Measurements from ENCODE around the gene HNRNPUL2. TPM values are rescaled to one million over a fixed set of nuclear protein-coding genes. Genes with fewer than 3 reads are reported as not detected.
A peak's percentile ranks its signal among the peaks of the same experiment; 100 is the strongest.

The HNRNPUL2 gene
- total RNA-seq, 4 donors from 2014 or later, result 38.7 to 68.8 (median 50.3) TPM

- no peak for TF ChIP-seq CTCF (IDR thresholded peaks at IDR 0.05)
- TF ChIP-seq POLR2A (IDR thresholded peaks at IDR 0.05), result no peak
- Histone ChIP-seq H3K4me1 (peaks cover 0 to 26% (median 10%) of the 10 kb centered on the region in 4 donors), H3K27ac (no peak overlapping the region), H3K36me3 (peaks cover 0 to 50% (median 3%) of the 10 kb centered on the region in 3 donors), H3K9me3 (no peaks in the 10 kb centered on the region), H3K4me3 (peak overlapping the region in 2 of 4 donors; percentile 83 to 88), H3K27me3 (no peaks in the 10 kb centered on the region)
- DNase-seq, result peak in 1 of 3 donors; percentile 30
These were observed 3.1 kb downstream of the HNRNPUL2 start for GRCh38 chr11:62724171-62724570.

GRCh38 chr11:62721994-62722393 is 5.3 kb downstream of the HNRNPUL2 start:
- H3K4me3 ChIP-seq, result no peak overlapping the region
- TF ChIP-seq POLR2A (IDR thresholded peaks at IDR 0.05) (no peak), CTCF (IDR thresholded peaks at IDR 0.05) (no peak)
- H3K27me3 ChIP-seq, result no peaks in the 10 kb centered on the region
- H3K9me3 ChIP-seq, result no peaks in the 10 kb centered on the region
- H3K27ac ChIP-seq, result no peak overlapping the region
- H3K36me3 ChIP-seq, result peaks cover 3 to 72% (median 3%) of the 10 kb centered on the region in 3 donors
- peaks cover 0 to 25% (median 10%) of the 10 kb centered on the region in 4 donors for H3K4me1 ChIP-seq
- DNase-seq, result no peak

GRCh38 chr11:62719302-62719978 is 7.8 kb downstream of the HNRNPUL2 start:
- TF ChIP-seq POLR2A (IDR thresholded peaks at IDR 0.05) (no peak), CTCF (IDR thresholded peaks at IDR 0.05) (no peak)
- Histone ChIP-seq H3K9me3 (no peaks in the 10 kb centered on the region), H3K4me3 (no peak overlapping the region), H3K36me3 (peaks cover 3 to 98% (median 7%) of the 10 kb centered on the region in 3 donors), H3K27ac (no peak overlapping the region), H3K27me3 (no peaks in the 10 kb centered on the region), H3K4me1 (peaks cover 0 to 27% (median 5%) of the 10 kb centered on the region in 4 donors)
- DNase-seq, result no peak

GRCh38 chr11:62716816-62717215 is 10.4 kb downstream of the HNRNPUL2 start:
- no peak overlapping the region for H3K27ac ChIP-seq
- no peaks in the 10 kb centered on the region for H3K9me3 ChIP-seq
- H3K27me3 ChIP-seq, result no peaks in the 10 kb centered on the region
- peak in 1 of 3 donors; percentile 14 for DNase-seq
- TF ChIP-seq POLR2A (IDR thresholded peaks at IDR 0.05) (no peak), CTCF (IDR thresholded peaks at IDR 0.05) (no peak)
- H3K4me3 ChIP-seq, result no peak overlapping the region
- H3K36me3 ChIP-seq, result peaks cover 0 to 100% (median 7%) of the 10 kb centered on the region in 3 donors
- H3K4me1 ChIP-seq, result peaks cover 0 to 35% (median 3%) of the 10 kb centered on the region in 4 donors

GRCh38 chr11:62716206-62716605 is 11.1 kb downstream of the HNRNPUL2 start:
- Histone ChIP-seq H3K4me1 (peaks cover 0 to 35% (median 3%) of the 10 kb centered on the region in 4 donors), H3K27me3 (no peaks in the 10 kb centered on the region), H3K9me3 (no peaks in the 10 kb centered on the region), H3K4me3 (no peak overlapping the region), H3K36me3 (peaks cover 0 to 100% (median 7%) of the 10 kb centered on the region in 3 donors), H3K27ac (no peak overlapping the region)
- no peak for DNase-seq
- TF ChIP-seq POLR2A (IDR thresholded peaks at IDR 0.05), result no peak
- TF ChIP-seq CTCF (IDR thresholded peaks at IDR 0.05), result no peak
